Tibial artery (tissue), 4 donors: Measurements from ENCODE around the gene SNRNP48.

Experiments used
- DNase-seq, 2 donors: peaks; one replicate each; pipeline ENCODE4 v3.0.0-alpha.2; 2019
- H3K27ac ChIP-seq, 2 donors: fragments of 200-600 bp; sonication (generic) in 1 of 2; 1 replicate in 1 of 2; 2 replicates in 1 of 2; pipeline ENCODE4 v1.5.1; 2018 to 2019; ENCODE audit warnings: mild to moderate bottlenecking in 1 of 2
- H3K27me3 ChIP-seq, 2 donors: fragments of 200-600 bp; sonication (generic) in 1 of 2; one replicate each; pipeline versions ENCODE4 v1.5.1 to v1.6.0; 2016 to 2019
- H3K36me3 ChIP-seq, 3 donors: fragments of 200-600 bp; sonication (generic) in 2 of 3; one replicate each; pipeline ENCODE4 v1.5.1; 2016 to 2019; ENCODE audit warnings: mild to moderate bottlenecking in 2 of 3
- H3K4me1 ChIP-seq, 4 donors: fragments of 200-600 bp; sonication (generic) in 2 of 4; 1 replicate in 3 of 4; 2 replicates in 1 of 4; pipeline ENCODE4 v1.5.1; 2016 to 2019
- H3K4me3 ChIP-seq, 2 donors: fragments of 200-600 bp; sonication (generic) in 1 of 2; 1 replicate in 1 of 2; 2 replicates in 1 of 2; pipeline ENCODE4 v1.5.1; 2018 to 2019; ENCODE audit warnings: mild to moderate bottlenecking in 2 of 2
- H3K9me3 ChIP-seq, 3 donors: fragments of 200-600 bp; sonication (generic) in 1 of 3; one replicate each; pipeline ENCODE4 v1.5.1; 2016 to 2019
- intact Hi-C: fragments of 100-400 bp; cut with DNase I; formaldehyde crosslinking; loops from one replicate; pipeline ENCODE4 v1.15.0; 2023; ENCODE audit warnings: low total_unique reads
- TF ChIP-seq, protein P1 (sequence below), 2 experiments: fragments of 200-600 bp in 1 of 2; fragments of 450-650 bp in 1 of 2; IDR thresholded peaks; one replicate each; pipeline ENCODE4 v1.5.1; 2017 to 2019; ENCODE audit warnings: antibody characterized with exemption in 2 of 2, mild to moderate bottlenecking in 1 of 2, moderate library complexity in 1 of 2

SNRNP48 gene

DNA sequence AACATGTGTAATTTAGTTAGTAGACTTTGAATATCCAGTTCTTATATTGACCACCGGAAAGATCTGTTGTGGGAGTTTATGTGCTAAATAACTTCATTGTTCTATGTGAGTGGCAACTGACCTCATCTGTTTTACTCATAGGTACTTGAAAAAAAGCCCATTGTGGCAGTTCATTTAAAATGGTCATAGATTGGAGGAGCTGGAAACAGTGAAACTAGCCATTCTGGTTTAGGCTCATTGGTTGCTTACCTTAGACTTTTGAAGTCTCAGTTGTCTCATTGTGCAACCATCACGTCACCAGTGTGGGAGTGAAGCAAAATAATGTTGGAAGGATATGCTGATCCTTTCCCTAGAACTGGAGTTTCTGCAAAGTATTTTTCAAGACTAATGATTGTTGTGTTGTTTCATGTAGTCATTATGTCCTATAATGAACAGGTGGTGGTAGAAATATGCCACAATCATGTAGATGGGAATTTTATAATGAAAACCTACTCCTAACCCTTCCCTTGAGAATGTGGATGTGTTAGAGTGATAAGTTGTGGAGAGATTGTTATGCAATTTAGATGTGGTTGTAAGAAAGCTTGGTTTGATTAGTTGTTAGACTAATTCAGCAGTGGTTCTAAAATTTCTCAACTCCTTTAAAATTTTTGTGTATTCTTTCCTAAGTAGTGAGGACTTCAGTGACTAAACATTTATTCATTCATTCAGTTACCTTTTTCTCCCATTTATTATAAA, 30.2 kb upstream of the SNRNP48 start:
- Histone ChIP-seq H3K27me3 (peaks cover 0 to 13% of the 10 kb centered on the region in 2 donors), H3K27ac (no peak overlapping the region), H3K9me3 (no peaks in the 10 kb centered on the region), H3K4me3 (no peak overlapping the region), H3K36me3 (peaks cover 0 to 7% (median 0%) of the 10 kb centered on the region in 3 donors), H3K4me1 (no peaks in the 10 kb centered on the region)
- DNase-seq, result no peak
- intact Hi-C loops, result no loop called here
- TF ChIP-seq, protein P1, sequence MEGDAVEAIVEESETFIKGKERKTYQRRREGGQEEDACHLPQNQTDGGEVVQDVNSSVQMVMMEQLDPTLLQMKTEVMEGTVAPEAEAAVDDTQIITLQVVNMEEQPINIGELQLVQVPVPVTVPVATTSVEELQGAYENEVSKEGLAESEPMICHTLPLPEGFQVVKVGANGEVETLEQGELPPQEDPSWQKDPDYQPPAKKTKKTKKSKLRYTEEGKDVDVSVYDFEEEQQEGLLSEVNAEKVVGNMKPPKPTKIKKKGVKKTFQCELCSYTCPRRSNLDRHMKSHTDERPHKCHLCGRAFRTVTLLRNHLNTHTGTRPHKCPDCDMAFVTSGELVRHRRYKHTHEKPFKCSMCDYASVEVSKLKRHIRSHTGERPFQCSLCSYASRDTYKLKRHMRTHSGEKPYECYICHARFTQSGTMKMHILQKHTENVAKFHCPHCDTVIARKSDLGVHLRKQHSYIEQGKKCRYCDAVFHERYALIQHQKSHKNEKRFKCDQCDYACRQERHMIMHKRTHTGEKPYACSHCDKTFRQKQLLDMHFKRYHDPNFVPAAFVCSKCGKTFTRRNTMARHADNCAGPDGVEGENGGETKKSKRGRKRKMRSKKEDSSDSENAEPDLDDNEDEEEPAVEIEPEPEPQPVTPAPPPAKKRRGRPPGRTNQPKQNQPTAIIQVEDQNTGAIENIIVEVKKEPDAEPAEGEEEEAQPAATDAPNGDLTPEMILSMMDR (IDR thresholded peaks at IDR 0.05), result no peak

DNA sequence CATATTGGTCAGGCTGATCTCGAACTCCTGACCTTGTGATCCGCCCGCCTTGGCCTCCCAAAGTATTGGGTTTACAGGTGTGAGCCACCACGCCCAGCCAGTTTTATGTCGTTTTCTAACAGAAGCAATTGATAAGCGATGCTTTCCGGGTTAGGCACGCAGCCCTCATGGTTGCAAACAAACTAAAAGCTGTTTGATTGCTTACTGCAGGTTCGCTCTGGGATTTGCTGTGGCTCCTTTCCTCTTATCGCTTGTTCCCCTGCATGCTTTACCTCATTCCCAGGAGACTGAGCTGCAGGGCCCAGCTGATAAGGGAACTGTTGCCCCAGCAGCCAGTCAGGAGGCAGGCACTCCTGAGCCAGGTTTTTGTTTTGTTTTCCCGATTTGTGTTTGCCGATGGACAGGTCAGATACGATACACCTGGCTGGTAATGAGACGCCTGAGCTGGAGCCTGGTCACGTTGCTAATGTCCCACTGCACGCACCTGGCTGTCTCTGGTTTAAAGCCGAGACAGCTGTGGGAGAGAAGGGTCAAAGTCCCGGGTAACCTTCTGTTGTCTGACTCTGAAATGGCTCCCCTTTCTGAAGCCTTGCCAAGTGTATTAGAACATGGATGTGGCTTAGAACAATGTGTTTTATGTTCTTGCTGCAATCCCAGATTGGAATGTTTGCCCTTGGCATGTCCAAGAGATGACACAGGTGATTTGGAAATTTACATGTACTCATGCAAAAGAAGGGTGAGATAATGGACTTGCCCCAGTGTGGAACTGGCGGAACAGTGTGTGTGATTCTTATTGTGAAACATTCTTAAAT, 28.6 kb upstream of the SNRNP48 start:
- H3K9me3 ChIP-seq, result no peaks in the 10 kb centered on the region
- intact Hi-C loops, result no loop called here
- TF ChIP-seq, protein P1 (IDR thresholded peaks at IDR 0.05), result no peak
- no peak overlapping the region for H3K4me3 ChIP-seq
- no peak for DNase-seq
- no peaks in the 10 kb centered on the region for H3K4me1 ChIP-seq
- H3K27ac ChIP-seq, result no peak overlapping the region
- peaks cover 0 to 16% of the 10 kb centered on the region in 2 donors for H3K27me3 ChIP-seq
- peaks cover 0 to 20% (median 0%) of the 10 kb centered on the region in 3 donors for H3K36me3 ChIP-seq

DNA sequence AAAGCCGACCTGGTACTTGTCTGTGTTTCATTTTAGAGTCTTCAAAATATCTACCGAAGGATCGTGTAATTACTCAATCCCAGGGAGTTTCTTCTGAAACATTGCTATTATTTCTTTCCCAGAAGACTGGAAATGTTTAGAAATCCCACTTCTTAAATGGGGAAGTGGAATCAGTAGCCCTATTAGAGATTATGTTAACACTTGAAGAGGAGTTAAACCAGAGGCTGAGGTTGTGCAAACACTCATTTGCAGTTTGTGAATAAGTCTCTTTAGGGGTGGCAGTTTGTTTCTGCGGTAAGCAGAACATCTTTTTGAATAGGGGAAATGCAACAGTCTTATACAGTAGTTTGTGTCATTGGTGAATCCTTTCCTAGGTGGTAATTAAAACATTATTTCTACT, 27.2 kb upstream of the SNRNP48 start:
- Histone ChIP-seq H3K27me3 (peaks cover 0 to 16% of the 10 kb centered on the region in 2 donors), H3K9me3 (no peaks in the 10 kb centered on the region), H3K36me3 (peaks cover 0 to 33% (median 0%) of the 10 kb centered on the region in 3 donors), H3K4me3 (no peak overlapping the region), H3K27ac (no peak overlapping the region), H3K4me1 (no peaks in the 10 kb centered on the region)
- intact Hi-C loops, result no loop called here
- TF ChIP-seq, protein P1 (IDR thresholded peaks at IDR 0.05), result no peak
- no peak for DNase-seq

DNA sequence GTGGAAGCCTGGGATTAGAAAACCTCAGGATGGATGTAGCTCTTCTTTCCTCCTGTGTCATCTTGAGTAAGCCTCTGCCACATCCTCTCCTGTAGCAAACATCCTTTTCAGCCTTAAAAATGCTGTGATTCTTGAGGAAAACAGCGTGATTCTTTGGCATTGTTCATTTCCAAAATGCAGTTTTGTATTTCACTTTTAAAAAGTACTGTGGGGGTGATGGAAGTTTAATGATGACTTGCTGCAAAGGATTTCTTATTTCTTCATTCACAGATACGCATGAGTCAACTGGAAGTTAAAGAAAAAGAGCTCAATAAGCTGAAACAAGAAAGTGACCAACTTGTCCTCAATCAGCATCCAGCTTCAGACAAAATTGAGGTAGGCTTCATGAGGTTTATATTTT, 23.9 kb upstream of the SNRNP48 start:
- H3K36me3 ChIP-seq, result peaks cover 0 to 53% (median 0%) of the 10 kb centered on the region in 3 donors
- no peak overlapping the region for H3K27ac ChIP-seq
- H3K4me3 ChIP-seq, result no peak overlapping the region
- DNase-seq, result no peak
- intact Hi-C loops, result no loop called here
- H3K4me1 ChIP-seq, result no peaks in the 10 kb centered on the region
- H3K27me3 ChIP-seq, result peaks cover 0 to 14% of the 10 kb centered on the region in 2 donors
- TF ChIP-seq, protein P1 (IDR thresholded peaks at IDR 0.05), result no peak
- no peaks in the 10 kb centered on the region for H3K9me3 ChIP-seq

DNA sequence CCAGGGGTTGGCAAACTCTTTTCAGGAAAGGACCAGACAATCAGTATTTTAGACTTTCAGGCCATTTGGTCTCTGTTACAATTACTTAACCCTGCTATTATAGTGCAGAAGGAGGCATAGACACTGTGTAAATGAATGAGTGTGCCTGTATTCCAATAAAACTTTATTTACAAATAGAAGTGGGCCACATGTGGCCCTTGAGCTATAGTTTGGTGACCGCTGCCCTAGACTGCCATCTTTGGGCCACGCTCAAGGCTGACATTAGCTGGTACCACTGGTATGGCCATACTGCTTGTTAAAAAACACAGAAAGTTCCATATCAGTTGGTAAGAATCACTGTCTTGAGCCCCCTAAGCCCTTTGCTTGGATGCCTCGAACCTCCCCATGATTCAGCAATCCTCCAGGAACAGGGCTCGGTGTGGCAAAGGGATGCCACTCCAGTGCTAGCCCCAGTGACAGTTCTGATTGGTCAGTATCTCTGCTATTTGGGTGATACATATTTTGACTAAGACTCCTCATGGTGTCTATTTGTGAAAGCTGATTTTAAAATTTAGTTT, 23.3 kb upstream of the SNRNP48 start:
- intact Hi-C loops, result no loop called here
- Histone ChIP-seq H3K36me3 (peaks cover 0 to 59% (median 0%) of the 10 kb centered on the region in 3 donors), H3K27ac (no peak overlapping the region)

More for the DNA sequence above, 23.3 kb upstream of the SNRNP48 start:
- no peak for DNase-seq
- no peaks in the 10 kb centered on the region for H3K4me1 ChIP-seq
- H3K27me3 ChIP-seq, result peaks cover 0 to 9% of the 10 kb centered on the region in 2 donors
- no peaks in the 10 kb centered on the region for H3K9me3 ChIP-seq
- TF ChIP-seq, protein P1 (IDR thresholded peaks at IDR 0.05), result no peak
- no peak overlapping the region for H3K4me3 ChIP-seq
